SK-N-MC (cell line): ENCODE data around the gene ACTG1.

ENCODE experiments used
- EZH2 ChIP-seq: fragments of 200-600 bp; sonication (generic); IDR thresholded peaks from one replicate; pipeline ENCODE4 v1.6.1; 2017; ENCODE audit warnings: antibody characterized with exemption
- POLR2AphosphoS5 ChIP-seq: IDR thresholded peaks from 2 replicates; pipeline ENCODE4 v1.6.1; 2012; ENCODE audit warnings: mild to moderate bottlenecking, low read depth, low read length, borderline replicate concordance

DNA sequence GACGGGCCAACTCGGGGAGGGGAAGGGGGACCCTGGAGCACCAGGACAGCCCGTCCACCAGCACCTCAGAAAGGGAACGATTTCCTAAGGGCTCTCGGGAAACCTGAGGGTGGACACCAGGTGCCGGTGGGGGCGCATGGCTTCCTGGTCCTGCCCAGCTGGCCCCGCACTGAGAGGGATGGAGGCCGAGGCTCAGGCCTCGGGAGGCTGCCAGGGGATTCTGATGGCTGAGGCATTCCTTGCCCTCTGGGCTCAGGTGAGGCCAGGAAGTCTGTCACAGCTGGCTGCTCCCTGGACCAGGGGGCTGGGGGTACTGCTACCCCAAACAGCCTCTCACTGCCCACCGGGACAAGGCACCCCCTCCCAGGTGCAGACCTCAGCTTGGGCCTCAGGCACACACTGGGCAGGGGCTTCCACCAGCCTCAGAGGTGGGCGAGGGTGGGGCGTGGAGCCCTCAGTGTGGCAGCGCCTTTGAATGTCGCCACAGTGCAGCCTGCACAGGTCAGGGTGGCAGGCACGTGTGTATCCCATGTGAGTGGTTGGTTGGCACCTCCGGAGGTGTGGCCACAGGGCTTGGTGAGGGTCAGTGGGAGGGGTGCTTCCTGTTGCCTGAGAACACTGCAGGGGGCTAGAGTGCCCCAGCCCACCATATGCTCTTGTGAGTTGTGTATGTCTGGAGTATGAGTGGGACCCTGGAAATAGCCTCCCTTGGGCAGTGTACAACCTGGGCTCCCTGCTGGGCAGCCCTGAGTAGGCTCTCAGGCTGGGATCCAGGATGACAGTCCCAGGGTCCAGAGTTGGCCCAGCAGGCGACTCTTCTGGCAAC lies 11.7 kb upstream of the ACTG1 start:
- no peak for TF ChIP-seq EZH2
- TF ChIP-seq POLR2AphosphoS5, result no peak
